CMK (cell line): Measurements from ENCODE around the gene AGMO.

Source experiments
- DNase-seq: peaks from one replicate; pipeline ENCODE4 v3.0.0-alpha.2; 2010; ENCODE audit warnings: low read depth

The AGMO gene

DNA sequence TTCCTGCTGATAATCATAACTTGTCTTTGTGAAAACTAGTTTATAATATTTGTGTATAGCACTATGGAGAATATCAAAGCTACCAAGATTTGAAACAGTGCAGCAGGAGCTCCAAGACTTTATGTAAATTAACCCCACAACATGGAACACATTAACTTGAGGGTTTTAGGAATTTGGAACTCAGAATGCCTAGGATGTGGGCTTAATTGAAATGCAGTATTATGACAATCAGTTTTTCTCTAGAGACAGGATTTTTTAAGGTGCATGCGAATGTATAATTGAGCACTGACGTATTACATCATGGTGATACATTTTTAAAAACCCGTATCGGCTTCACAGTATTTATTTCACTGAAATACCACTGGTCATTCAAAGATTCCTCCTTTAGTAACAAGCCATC is 346.2 kb downstream of the AGMO start:
- DNase-seq: no peak

DNA sequence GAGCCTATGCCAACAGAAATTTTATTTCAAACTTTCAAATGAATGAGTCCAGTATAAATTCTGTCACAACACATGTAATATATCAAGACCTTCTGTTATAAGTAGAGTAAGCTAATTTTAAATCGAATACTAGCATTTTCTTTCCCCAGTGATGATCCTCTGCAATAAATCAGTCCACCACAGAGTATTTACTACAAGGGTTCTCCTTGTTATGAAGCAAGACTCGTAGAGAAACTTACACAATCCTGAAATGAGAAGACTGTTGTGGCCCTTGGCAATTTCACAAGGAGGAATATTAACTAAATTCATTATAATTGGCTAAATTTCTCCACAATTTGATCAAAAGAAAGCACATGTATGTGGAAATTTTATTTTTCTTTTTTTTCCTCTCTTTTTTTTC is 346.8 kb downstream of the AGMO start:
- no peak for DNase-seq

DNA sequence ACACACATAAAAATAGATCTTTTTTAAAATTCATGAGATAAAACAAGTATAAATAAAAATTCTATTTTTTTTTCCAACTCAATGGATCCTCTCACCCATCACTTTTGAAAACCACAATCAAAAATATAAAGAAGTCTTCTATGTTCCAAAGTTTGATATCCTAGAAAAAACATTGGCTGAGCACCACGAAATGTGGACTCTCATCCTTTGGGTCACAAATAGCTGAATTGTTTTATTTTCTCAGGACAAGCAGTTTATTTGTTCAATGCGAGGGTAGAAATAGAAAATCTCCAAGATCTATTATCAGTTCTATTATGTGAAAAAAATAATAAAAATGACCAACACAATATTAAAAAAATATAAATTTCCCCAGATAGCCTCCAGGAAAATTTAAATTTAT is 348.7 kb downstream of the AGMO start:
- no peak for DNase-seq

DNA sequence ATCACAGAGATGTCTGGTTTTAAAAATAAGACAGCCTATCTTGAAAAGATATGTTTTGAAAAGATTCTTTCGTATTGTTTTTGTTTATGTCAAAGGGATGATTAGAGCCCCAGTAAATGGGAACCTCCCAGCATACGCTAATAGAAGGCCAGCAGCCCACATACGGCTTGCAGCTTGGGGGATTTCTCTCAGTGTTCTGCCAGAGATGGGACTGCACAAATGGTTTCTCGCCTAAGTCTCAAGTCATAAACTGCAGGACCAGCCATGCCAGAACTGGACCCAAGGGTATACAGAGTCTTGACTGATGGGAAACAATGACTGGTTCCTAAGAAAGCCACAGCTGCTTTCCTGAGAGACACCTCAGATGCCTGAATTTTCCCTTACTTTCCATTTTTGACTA is 352.4 kb downstream of the AGMO start:
- no peak for DNase-seq

DNA sequence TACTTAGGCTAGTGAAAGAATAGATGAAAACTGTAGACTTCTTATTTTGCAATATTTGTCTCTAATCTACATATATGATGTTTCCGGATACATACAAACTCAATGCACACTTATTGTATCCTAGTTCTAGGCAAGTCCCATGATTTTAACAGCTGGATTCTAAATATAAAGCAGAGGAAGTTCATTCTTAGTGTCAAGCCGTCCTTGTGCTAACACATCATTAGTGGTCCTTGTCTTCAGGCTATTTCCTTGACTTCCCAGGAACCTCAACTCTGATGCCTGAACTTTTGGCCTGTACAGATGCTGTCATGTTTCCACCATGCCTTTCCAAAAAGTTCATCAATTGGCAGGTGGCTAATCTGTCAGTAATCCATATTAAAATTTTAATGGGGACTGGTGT is 357.4 kb downstream of the AGMO start:
- DNase-seq: no peak

DNA sequence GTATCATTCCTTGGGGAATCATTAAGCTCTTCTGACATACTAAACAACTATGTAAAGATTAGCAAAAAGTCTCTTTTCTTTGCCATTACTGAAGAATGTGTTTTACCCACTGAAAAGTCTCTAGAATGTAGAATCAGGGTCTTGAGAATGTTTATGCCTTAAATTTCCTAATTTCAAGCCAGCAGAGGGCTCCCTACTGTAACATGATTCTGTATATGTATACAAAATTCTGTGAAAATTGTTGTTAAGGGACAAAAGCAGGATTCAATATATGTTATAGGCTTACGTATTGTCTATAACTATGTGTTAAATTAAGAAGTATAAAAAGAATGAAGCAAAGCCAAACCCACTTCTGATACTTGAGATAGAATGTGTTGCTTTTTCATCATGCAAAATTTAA is 362.3 kb downstream of the AGMO start:
- no peak for DNase-seq

DNA sequence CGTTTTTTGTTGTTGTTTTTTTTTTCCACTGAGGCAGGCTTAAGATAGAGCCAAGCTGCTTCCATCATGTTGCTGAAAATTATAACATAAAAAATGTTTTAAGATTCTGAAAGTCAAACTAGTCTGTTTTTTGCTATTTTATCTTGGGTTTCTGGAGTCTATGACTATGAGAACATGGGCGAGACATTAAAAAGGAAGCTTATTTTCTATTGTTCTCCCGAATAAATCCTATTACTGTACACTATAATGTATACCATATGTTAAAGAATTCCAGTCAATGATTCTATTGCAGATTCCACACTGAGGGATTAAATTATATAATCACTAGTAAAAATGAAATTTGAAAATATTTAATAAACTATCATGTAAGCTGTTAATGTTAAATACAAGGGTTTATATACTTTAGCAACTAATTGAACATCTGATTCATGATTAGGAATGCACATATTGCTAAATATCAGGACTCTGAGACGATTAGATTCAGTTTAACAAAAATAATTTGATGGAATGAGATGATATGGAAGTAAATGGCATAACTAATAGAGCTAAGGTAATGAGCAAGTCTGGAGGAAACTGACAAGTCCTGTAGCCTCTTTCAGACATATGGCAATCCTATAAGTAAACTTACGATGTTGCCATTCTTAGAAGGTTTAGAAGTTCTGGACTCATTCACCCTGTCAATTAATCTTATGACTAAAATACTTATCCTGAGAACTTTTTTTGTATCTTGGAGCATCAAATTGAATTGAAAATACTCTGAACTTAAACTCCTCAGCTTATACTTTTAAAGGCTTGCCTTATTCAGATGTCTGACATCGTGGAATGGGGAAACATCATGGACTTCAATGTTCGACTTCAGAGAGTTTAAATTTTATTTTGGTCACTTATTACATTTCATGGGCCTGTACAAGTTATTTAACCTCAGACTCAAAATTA is 364.5 kb downstream of the AGMO start:
- no peak for DNase-seq

DNA sequence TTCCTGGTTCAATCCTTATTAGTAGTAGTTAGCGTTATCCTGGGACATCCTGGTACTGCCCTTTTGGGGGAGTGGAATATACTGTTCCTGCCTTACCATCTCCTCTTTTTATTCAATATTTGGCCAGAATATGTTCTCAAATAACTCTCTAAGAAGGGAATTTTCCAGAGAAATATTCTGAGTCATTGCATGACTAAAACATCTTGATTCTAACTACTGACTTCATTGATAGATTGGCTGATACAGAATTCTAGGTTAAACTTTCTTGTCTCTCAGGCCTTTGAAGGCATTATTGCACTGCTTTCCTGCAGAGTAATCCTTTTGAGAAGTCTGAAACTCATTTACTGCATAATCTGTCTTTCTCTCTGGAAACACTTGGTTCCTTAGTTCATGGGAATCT is 383.8 kb downstream of the AGMO start:
- DNase-seq: no peak

DNA sequence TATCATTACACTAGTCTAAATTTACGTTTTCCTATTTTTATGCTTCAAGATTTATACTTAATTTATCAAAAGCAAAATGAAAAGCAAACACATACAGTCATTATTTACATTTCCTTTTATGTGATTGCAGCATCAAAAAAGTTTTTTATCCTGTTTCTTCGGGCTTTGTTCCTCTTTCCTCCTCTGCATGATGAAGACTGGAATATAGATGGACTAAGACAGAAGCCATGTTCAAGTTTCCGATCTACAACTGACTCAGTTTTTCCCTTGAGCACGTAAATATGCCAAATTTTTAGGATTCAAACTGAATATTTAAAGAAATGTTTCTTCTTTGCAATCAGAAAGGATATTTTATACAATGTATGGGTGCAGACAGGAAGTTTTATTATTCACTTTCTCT is 385.7 kb downstream of the AGMO start:
- DNase-seq: no peak

DNA sequence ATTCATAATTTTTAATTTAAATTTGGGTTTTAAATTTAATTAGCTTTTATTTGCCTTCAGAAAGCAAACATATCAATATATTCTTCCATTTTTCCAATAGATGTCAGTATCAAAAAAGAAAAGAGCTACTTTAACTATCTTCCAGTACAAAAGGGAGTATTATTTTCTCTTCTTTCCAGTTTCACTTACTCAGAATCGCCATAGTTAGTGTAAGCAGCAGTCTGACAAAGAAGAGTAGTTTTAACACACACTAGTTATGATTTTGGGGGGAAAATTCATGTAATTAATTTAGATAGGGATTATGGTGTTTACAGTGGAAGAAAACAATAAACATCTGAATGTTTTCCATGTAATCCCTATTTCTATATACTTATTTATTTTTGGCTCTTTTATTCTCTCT is 386.7 kb downstream of the AGMO start:
- DNase-seq: no peak

DNA sequence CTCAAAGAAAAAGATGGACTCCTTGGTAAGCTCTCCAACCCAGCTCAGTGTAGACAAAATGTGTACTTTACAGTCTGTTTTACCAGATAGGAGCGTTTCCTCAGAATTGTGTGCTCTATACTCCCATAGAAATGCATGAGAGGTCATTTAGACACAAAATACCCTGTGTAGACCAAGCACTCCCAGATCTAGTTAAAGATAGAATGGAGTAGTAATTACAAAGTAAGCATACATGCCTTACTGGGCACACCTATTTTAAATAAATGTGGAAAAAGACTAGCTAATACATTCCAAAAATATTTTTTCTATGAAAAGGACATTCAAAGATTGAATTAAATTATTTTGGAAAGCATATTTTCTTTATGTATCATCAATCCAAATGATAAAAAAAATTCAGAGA is 387.3 kb downstream of the AGMO start:
- DNase-seq: no peak

DNA sequence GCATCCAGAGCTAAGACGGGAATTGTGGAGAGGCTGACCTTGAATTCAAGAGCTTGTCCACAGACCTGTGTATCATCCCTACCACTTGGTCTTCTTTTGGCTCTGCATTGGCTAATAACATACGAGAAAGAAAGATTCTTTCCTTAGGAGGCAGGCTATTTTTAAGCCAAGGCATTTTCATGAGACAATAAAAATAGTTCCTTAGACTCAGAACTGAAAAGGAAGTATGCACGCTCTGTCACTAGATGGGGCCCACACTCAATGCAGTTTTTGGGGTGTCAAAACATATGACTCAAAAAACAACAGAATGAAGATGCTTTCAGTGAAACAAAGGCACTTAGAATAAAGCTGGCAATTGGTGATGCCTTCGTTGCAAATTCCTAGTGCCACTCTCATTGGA is 393.3 kb downstream of the AGMO start:
- no peak for DNase-seq

DNA sequence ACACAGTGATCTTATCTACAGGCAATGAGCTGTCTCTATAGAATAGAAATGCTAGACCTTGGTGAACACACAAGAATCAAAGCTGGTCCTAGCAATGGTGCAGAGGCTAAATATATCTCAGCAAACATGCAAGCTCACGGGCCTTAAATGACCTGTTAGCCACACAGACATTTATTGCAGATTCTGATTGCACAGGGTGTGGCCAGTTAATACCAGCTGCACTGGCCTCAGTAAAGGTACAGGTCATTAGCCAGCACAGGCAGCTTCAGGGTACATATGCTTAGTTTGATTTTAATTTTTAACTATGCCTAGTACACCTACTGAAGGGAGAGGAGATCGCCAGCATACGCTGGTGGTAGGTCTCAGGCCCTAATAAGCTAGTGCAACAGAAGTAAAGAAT is 393.9 kb downstream of the AGMO start:
- no peak for DNase-seq

DNA sequence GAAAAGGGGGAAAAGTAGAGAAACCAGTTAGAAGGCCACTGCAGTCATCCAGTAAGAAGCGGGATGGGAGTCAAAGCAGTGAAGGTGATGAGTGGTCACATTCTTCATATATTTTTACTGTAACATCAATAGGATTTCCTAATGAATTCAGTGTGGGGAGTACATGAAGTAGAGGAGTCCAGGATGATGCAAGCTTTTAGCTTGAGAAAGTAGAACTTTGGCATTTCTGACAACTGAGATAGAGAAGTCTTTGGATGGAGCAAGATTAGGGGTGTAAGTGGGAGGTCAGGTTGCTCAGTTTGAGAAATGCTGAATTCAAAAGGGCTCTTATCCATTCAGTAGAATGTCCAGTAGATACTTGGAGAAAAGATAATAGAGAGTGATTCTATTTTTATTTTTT is 395.2 kb downstream of the AGMO start:
- no peak for DNase-seq

DNA sequence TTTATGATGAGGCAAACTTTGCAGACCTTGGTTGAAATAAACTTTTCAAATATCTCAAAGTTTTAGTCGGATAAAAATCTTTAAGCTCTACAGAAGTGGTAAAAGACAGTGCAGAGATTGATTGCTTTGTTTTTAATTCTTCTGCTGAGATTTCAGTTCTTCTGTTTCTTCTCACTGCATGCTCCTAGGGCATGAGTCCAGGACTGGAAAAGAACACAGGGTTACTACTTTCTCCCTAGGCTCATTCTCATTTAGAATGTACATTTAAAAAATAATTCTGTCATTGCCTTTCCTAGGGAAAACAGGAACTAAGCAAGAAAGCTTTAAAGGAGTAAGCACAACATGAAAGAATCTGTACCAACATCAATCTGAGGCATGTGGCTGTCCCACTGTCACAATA is 402.6 kb downstream of the AGMO start:
- no peak for DNase-seq

DNA sequence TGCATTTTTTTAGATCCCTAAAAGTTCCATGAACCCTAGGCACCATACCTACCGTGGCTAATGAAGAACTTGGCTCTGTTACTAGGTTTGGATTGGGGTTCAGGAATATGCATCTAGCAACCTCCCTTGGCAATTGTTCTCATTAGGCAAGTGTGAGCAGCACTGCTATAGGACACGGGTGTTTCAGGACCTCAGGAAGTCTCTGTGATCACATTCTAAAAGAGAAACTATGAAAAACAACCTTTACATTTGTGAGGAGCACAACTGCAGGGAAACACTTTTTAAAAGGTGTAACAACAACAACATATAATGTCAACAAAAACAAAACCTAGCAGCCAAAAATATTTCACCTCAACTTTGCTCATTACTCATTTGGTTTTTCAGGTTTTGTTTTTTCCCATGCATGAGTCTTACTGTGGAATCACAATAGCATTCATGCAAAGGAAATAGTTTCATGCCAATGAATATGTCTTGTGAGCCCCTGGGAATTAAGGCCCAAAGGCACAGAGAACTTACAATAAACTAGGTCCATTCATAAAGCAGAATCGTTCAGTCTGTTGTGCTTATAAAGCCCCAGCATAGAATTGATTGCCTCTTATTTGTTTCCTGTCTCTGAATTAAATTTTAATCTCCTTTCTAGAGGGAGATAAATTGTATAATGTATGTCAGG is 403.5 kb downstream of the AGMO start:
- DNase-seq: no peak
